Measurements from ENCODE around the gene DENND1A.

DNA sequence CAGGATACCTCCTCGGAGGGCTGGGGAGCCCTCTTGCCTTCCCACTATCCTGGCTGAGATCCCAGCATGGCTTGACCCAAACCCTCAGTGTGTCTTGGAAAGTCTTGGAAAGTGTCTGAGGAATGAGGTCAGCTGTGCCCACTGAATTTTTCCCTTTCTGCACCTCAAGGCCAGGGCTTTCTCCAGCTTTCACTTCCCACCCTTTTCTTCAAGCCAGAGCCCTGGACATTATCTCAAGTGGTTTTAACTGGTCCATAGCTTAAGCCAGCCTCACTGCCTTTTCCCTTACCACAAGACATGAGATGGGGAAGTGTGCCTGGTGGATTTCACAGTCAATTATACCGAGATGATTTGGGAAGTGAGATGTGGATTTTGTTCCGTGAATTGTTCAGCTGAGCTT is 45.9 kb upstream of the DENND1A start:
- TF ChIP-seq, protein P1, sequence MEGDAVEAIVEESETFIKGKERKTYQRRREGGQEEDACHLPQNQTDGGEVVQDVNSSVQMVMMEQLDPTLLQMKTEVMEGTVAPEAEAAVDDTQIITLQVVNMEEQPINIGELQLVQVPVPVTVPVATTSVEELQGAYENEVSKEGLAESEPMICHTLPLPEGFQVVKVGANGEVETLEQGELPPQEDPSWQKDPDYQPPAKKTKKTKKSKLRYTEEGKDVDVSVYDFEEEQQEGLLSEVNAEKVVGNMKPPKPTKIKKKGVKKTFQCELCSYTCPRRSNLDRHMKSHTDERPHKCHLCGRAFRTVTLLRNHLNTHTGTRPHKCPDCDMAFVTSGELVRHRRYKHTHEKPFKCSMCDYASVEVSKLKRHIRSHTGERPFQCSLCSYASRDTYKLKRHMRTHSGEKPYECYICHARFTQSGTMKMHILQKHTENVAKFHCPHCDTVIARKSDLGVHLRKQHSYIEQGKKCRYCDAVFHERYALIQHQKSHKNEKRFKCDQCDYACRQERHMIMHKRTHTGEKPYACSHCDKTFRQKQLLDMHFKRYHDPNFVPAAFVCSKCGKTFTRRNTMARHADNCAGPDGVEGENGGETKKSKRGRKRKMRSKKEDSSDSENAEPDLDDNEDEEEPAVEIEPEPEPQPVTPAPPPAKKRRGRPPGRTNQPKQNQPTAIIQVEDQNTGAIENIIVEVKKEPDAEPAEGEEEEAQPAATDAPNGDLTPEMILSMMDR (IDR thresholded peaks at IDR 0.05), result no peak
- no peak for TF ChIP-seq POLR2A (IDR thresholded peaks at IDR 0.05)
- no peak for TF ChIP-seq POLR2AphosphoS5 (IDR thresholded peaks at IDR 0.05)
